ENCODE data around the gene ROM1.
"Not testable (repeated sequence)": the region's sequence is repeated elsewhere in the genome, so short reads cannot be mapped to it uniquely, and the experiment has no call there.

ROM1 gene

GRCh38 chr11:62646825-62647608 is 34.0 kb downstream of the ROM1 start:
- POLR2A ChIA-PET = interaction anchor here (0.6 to 4.3 kb wide), 16 partner anchors 9 to 107 kb away, joined by 3 to 33 read pairs (median 4); partner anchors contain the start of genes B3GAT3, C11orf98, CSKMT and EEF1G
- no peak for TF ChIP-seq ZNF384 (IDR thresholded peaks at IDR 0.05)
- TF ChIP-seq FOXA1 (IDR thresholded peaks at IDR 0.05) = no peak
- no peak for TF ChIP-seq ELF4 (IDR thresholded peaks at IDR 0.05)
- TF ChIP-seq CTBP1 (IDR thresholded peaks at IDR 0.05; ENCODE audit: borderline replicate concordance) = no peak
- TF ChIP-seq FOXM1 (IDR thresholded peaks at IDR 0.05; ENCODE audit: borderline replicate concordance) = no peak
- CTCF ChIA-PET = no interaction called here
- DNase-seq (ENCODE audit: extremely low spot score) = no peak

- TF ChIP-seq FOXM1 (IDR thresholded peaks at IDR 0.05; ENCODE audit: borderline replicate concordance) (no peak), ARNT (IDR thresholded peaks at IDR 0.05) (no peak), FOXA1 (IDR thresholded peaks at IDR 0.05) (no peak), SUZ12 (IDR thresholded peaks at IDR 0.05) (no peak), ZNF384 (IDR thresholded peaks at IDR 0.05) (no peak), SP1 (IDR thresholded peaks at IDR 0.05) (no peak), BHLHE40 (IDR thresholded peaks at IDR 0.05; ENCODE audit: borderline replicate concordance) (no peak), NFRKB (IDR thresholded peaks at IDR 0.05) (no peak), HDGF (IDR thresholded peaks at IDR 0.05; ENCODE audit: borderline replicate concordance) (no peak)
- DNase-seq (ENCODE audit: extremely low spot score) = no peak
- ChIA-PET CTCF (no interaction called here), POLR2A (interaction anchor here (1.0 to 4.3 kb wide), 7 partner anchors 17 to 106 kb away, joined by 3 to 33 read pairs (median 5); partner anchors contain the start of genes B3GAT3, C11orf98, CSKMT and EEF1G)
These were observed 34.5 kb downstream of the ROM1 start for GRCh38 chr11:62647609-62648005.

GRCh38 chr11:62648185-62648966 is 35.3 kb downstream of the ROM1 start:
- DNase-seq (ENCODE audit: extremely low spot score) = no peak
- TF ChIP-seq ARNT (IDR thresholded peaks at IDR 0.05) (no peak), TARDBP (IDR thresholded peaks at IDR 0.05) (no peak), ELF4 (IDR thresholded peaks at IDR 0.05) (no peak), NFRKB (IDR thresholded peaks at IDR 0.05) (no peak), L3MBTL2 (conservative IDR thresholded peaks at IDR 0.05) (no peak), PKNOX1 (IDR thresholded peaks at IDR 0.05) (no peak), FOXK2 (IDR thresholded peaks at IDR 0.05) (no peak), ZNF384 (IDR thresholded peaks at IDR 0.05) (no peak), SP1 (IDR thresholded peaks at IDR 0.05) (no peak), FOXM1 (IDR thresholded peaks at IDR 0.05; ENCODE audit: borderline replicate concordance) (no peak), HDGF (IDR thresholded peaks at IDR 0.05; ENCODE audit: borderline replicate concordance) (no peak), LEF1 (IDR thresholded peaks at IDR 0.05; ENCODE audit: borderline replicate concordance) (no peak), BHLHE40 (IDR thresholded peaks at IDR 0.05; ENCODE audit: borderline replicate concordance) (no peak), CTBP1 (IDR thresholded peaks at IDR 0.05; ENCODE audit: borderline replicate concordance) (no peak), SUZ12 (IDR thresholded peaks at IDR 0.05) (no peak), FOXA1 (IDR thresholded peaks at IDR 0.05) (no peak)
- ChIA-PET CTCF (no interaction called here), POLR2A (interaction anchor here (1.0 to 4.3 kb wide), 7 partner anchors 17 to 193 kb away, joined by 3 to 33 read pairs (median 4); partner anchors contain the start of genes B3GAT3, C11orf98, CSKMT and LBHD1)

GRCh38 chr11:62648967-62649364 is 35.9 kb downstream of the ROM1 start:
- POLR2A ChIA-PET = interaction anchor here (1.0 to 4.3 kb wide), 6 partner anchors 16 to 192 kb away, joined by 3 to 33 read pairs (median 4); partner anchors contain the start of genes C11orf98, CSKMT, LBHD1 and MTA2
- TF ChIP-seq L3MBTL2 (conservative IDR thresholded peaks at IDR 0.05) = no peak
- TF ChIP-seq ARNT (IDR thresholded peaks at IDR 0.05) = no peak
- no peak for TF ChIP-seq FOXM1 (IDR thresholded peaks at IDR 0.05; ENCODE audit: borderline replicate concordance)
- TF ChIP-seq NFRKB (IDR thresholded peaks at IDR 0.05) = no peak
- no peak for TF ChIP-seq PKNOX1 (IDR thresholded peaks at IDR 0.05)
- TF ChIP-seq FOXA1 (IDR thresholded peaks at IDR 0.05) = no peak
- TF ChIP-seq ELF4 (IDR thresholded peaks at IDR 0.05) = no peak
- TF ChIP-seq CTBP1 (IDR thresholded peaks at IDR 0.05; ENCODE audit: borderline replicate concordance) = no peak
- no peak for TF ChIP-seq TARDBP (IDR thresholded peaks at IDR 0.05)
- TF ChIP-seq FOXK2 (IDR thresholded peaks at IDR 0.05) = no peak
- no peak for TF ChIP-seq SP1 (IDR thresholded peaks at IDR 0.05)
- DNase-seq (ENCODE audit: extremely low spot score) = no peak
- CTCF ChIA-PET = no interaction called here

GRCh38 chr11:62649486-62649885 is 36.4 kb downstream of the ROM1 start:
- POLR2A ChIA-PET = interaction anchor here (0.9 to 4.3 kb wide), 7 partner anchors 15 to 192 kb away, joined by 3 to 33 read pairs (median 4); partner anchors contain the start of genes C11orf98, CSKMT, LBHD1 and MTA2
- CTCF ChIA-PET = interaction anchor here (1.0 kb wide), 1 partner anchor 96 kb away, joined by 3 read pairs; no protein-coding TSS in a partner anchor

GRCh38 chr11:62650283-62650682 is 37.2 kb downstream of the ROM1 start:
- ChIA-PET CTCF (interaction anchor here (1.0 kb wide), 1 partner anchor 97 kb away, joined by 3 read pairs; no protein-coding TSS in a partner anchor), POLR2A (interaction anchor here (0.9 to 1.3 kb wide), 5 partner anchors 15 to 59 kb away, joined by 3 to 6 read pairs (median 5); partner anchors contain the start of genes C11orf98, CSKMT, LBHD1 and MTA2)
- DNase-seq (ENCODE audit: extremely low spot score) = not testable (repeated sequence)

More at GRCh38 chr11:62649486-62649885, 36.4 kb downstream of the ROM1 start:
- TF ChIP-seq FOXM1 (IDR thresholded peaks at IDR 0.05; ENCODE audit: borderline replicate concordance) = no peak
- no peak for TF ChIP-seq SP1 (IDR thresholded peaks at IDR 0.05)
- TF ChIP-seq ARNT (IDR thresholded peaks at IDR 0.05) = no peak
- TF ChIP-seq ZNF384 (IDR thresholded peaks at IDR 0.05) = no peak
- no peak for TF ChIP-seq SUZ12 (IDR thresholded peaks at IDR 0.05)
- no peak for TF ChIP-seq ELF4 (IDR thresholded peaks at IDR 0.05)
- no peak for TF ChIP-seq HDGF (IDR thresholded peaks at IDR 0.05; ENCODE audit: borderline replicate concordance)
- TF ChIP-seq CTBP1 (IDR thresholded peaks at IDR 0.05; ENCODE audit: borderline replicate concordance) = no peak
- no peak for TF ChIP-seq NFRKB (IDR thresholded peaks at IDR 0.05)
- no peak for DNase-seq (ENCODE audit: extremely low spot score)
